H1 (cell line): ENCODE results near the gene CDKN1B. TPM values are rescaled to one million over a fixed set of nuclear protein-coding genes. Genes with fewer than 3 reads are reported as not detected.

ENCODE experiments used
- BRCA1 ChIP-seq: IDR thresholded peaks from 2 replicates; pipeline ENCODE4 v1.6.1; 2012; ENCODE audit warnings: low read depth, low read length, improper control_type of control experiment
- TAF1 ChIP-seq: IDR thresholded peaks from 2 replicates; pipeline ENCODE4 v1.6.1; 2011; ENCODE audit warnings: mild to moderate bottlenecking, low read depth, low read length
- polyA plus RNA-seq, 7 experiments: library from polyadenylated mRNA; depleted of rRNA in 3 of 7; stranded (reverse) in 5 of 7; unstranded in 2 of 7; fragments of >200 nt in 5 of 7; fragments of 200-250 nt in 2 of 7; gene quantifications; 1 replicate in 5 of 7; 2 replicates in 1 of 7; 4 replicates in 1 of 7; pipeline versions ENCODE4 v1.2.1 to v1.2.3, GENCODE V29; 2011 to 2013; ENCODE audit warnings: missing spikeins in 2 of 7, mixed read lengths in 2 of 7
- total RNA-seq: library from RNA; stranded (reverse); fragmentation: NEBNext Ultra II Directional; extraction: Animal tissue kit (Norgen Biotek cat#: 25700); gene quantifications from 2 replicates; pipeline ENCODE4 v1.2.1, GENCODE V29; 2021
- TF ChIP-seq, protein P1 (sequence below): fragments of 300-600 bp; sonication (generic); IDR thresholded peaks from 2 replicates; pipeline ENCODE4 v1.7.1; 2012; ENCODE audit warnings: low read length, moderate library complexity, mild to moderate bottlenecking, inconsistent platforms; ENCODE audit not compliant: insufficient replicate concordance
- TF ChIP-seq, protein P2 (sequence below): IDR thresholded peaks from 2 replicates; pipeline ENCODE4 v1.6.1; 2012; ENCODE audit warnings: low read length, inconsistent platforms
- TF ChIP-seq, protein P3 (sequence below), 3 experiments: IDR thresholded peaks; 1 replicate in 2 of 3; 2 replicates in 1 of 3; pipeline versions ENCODE4 v1.5.1 to v1.6.1; 2011; ENCODE audit warnings: low read length in 3 of 3, mild to moderate bottlenecking in 3 of 3, inconsistent platforms in 2 of 3, low read depth in 1 of 3, moderate library complexity in 1 of 3; ENCODE audit not compliant: insufficient read depth in 1 of 3; ENCODE audit errors: control extremely low read depth in 1 of 3

The CDKN1B gene
- total and polyA plus RNA-seq, 2 of the 8 experiments (the other 6 are each of a cell fraction or from before 2014, with no cell fraction given), result 6.5 to 27.2 TPM

DNA sequence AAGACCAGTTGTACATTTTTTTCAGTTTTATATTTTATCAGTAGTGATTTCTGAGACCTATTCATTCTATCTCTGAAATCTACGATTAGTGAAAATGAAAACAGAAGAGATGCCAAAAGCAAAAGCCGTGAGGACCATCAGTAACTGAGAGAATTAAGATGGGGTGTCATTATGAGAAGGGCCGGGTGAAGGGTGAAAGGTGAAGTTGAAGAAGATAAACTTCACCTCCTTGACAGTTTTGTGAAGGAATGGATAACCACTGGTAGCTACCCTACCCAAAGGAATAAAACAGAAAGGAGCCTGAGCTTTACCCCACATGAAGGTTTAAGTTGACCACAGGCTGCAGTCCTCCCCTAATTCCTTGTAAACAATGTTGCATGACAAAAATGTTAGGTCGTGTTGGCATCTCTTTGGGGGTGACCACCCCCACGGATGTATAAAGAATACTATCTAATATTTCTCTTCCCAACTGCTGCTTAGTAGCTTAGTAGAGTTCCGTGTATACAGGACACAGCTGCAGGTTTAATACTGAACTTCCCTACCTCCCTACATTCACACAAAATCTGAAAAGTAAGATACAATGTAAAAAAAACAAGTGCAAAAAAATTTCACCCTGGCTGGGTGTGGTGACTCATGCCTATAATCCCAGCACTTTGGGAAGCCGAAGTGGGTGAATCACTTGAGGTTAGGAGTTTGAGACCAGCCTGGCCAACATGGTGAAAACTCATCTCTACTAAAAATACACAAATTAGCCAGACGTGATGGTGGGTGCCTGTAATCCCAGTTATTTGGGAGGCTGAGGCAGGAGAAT, 45.1 kb upstream of the CDKN1B start (continued):
- TF ChIP-seq, protein P1, sequence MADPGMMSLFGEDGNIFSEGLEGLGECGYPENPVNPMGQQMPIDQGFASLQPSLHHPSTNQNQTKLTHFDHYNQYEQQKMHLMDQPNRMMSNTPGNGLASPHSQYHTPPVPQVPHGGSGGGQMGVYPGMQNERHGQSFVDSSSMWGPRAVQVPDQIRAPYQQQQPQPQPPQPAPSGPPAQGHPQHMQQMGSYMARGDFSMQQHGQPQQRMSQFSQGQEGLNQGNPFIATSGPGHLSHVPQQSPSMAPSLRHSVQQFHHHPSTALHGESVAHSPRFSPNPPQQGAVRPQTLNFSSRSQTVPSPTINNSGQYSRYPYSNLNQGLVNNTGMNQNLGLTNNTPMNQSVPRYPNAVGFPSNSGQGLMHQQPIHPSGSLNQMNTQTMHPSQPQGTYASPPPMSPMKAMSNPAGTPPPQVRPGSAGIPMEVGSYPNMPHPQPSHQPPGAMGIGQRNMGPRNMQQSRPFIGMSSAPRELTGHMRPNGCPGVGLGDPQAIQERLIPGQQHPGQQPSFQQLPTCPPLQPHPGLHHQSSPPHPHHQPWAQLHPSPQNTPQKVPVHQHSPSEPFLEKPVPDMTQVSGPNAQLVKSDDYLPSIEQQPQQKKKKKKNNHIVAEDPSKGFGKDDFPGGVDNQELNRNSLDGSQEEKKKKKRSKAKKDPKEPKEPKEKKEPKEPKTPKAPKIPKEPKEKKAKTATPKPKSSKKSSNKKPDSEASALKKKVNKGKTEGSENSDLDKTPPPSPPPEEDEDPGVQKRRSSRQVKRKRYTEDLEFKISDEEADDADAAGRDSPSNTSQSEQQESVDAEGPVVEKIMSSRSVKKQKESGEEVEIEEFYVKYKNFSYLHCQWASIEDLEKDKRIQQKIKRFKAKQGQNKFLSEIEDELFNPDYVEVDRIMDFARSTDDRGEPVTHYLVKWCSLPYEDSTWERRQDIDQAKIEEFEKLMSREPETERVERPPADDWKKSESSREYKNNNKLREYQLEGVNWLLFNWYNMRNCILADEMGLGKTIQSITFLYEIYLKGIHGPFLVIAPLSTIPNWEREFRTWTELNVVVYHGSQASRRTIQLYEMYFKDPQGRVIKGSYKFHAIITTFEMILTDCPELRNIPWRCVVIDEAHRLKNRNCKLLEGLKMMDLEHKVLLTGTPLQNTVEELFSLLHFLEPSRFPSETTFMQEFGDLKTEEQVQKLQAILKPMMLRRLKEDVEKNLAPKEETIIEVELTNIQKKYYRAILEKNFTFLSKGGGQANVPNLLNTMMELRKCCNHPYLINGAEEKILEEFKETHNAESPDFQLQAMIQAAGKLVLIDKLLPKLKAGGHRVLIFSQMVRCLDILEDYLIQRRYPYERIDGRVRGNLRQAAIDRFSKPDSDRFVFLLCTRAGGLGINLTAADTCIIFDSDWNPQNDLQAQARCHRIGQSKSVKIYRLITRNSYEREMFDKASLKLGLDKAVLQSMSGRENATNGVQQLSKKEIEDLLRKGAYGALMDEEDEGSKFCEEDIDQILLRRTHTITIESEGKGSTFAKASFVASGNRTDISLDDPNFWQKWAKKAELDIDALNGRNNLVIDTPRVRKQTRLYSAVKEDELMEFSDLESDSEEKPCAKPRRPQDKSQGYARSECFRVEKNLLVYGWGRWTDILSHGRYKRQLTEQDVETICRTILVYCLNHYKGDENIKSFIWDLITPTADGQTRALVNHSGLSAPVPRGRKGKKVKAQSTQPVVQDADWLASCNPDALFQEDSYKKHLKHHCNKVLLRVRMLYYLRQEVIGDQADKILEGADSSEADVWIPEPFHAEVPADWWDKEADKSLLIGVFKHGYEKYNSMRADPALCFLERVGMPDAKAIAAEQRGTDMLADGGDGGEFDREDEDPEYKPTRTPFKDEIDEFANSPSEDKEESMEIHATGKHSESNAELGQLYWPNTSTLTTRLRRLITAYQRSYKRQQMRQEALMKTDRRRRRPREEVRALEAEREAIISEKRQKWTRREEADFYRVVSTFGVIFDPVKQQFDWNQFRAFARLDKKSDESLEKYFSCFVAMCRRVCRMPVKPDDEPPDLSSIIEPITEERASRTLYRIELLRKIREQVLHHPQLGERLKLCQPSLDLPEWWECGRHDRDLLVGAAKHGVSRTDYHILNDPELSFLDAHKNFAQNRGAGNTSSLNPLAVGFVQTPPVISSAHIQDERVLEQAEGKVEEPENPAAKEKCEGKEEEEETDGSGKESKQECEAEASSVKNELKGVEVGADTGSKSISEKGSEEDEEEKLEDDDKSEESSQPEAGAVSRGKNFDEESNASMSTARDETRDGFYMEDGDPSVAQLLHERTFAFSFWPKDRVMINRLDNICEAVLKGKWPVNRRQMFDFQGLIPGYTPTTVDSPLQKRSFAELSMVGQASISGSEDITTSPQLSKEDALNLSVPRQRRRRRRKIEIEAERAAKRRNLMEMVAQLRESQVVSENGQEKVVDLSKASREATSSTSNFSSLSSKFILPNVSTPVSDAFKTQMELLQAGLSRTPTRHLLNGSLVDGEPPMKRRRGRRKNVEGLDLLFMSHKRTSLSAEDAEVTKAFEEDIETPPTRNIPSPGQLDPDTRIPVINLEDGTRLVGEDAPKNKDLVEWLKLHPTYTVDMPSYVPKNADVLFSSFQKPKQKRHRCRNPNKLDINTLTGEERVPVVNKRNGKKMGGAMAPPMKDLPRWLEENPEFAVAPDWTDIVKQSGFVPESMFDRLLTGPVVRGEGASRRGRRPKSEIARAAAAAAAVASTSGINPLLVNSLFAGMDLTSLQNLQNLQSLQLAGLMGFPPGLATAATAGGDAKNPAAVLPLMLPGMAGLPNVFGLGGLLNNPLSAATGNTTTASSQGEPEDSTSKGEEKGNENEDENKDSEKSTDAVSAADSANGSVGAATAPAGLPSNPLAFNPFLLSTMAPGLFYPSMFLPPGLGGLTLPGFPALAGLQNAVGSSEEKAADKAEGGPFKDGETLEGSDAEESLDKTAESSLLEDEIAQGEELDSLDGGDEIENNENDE, result no peak
- TF ChIP-seq TAF1, result no peak
- no peak for TF ChIP-seq BRCA1
- TF ChIP-seq, protein P2, sequence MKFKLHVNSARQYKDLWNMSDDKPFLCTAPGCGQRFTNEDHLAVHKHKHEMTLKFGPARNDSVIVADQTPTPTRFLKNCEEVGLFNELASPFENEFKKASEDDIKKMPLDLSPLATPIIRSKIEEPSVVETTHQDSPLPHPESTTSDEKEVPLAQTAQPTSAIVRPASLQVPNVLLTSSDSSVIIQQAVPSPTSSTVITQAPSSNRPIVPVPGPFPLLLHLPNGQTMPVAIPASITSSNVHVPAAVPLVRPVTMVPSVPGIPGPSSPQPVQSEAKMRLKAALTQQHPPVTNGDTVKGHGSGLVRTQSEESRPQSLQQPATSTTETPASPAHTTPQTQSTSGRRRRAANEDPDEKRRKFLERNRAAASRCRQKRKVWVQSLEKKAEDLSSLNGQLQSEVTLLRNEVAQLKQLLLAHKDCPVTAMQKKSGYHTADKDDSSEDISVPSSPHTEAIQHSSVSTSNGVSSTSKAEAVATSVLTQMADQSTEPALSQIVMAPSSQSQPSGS, result no peak
- TF ChIP-seq, protein P3, sequence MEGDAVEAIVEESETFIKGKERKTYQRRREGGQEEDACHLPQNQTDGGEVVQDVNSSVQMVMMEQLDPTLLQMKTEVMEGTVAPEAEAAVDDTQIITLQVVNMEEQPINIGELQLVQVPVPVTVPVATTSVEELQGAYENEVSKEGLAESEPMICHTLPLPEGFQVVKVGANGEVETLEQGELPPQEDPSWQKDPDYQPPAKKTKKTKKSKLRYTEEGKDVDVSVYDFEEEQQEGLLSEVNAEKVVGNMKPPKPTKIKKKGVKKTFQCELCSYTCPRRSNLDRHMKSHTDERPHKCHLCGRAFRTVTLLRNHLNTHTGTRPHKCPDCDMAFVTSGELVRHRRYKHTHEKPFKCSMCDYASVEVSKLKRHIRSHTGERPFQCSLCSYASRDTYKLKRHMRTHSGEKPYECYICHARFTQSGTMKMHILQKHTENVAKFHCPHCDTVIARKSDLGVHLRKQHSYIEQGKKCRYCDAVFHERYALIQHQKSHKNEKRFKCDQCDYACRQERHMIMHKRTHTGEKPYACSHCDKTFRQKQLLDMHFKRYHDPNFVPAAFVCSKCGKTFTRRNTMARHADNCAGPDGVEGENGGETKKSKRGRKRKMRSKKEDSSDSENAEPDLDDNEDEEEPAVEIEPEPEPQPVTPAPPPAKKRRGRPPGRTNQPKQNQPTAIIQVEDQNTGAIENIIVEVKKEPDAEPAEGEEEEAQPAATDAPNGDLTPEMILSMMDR (IDR thresholded peaks at IDR 0.05; ENCODE audit: control extremely low read depth in 1 of 3, insufficient read depth in 1 of 3, low read depth in 1 of 3, low read length in 3 of 3), result no peak
